H1 (cell line): ENCODE results near the gene OR11H6. TPM values are rescaled to one million over a fixed set of nuclear protein-coding genes. Genes with fewer than 3 reads are reported as not detected.

ENCODE experiments used
- CTCF ChIA-PET: fragments of 300-600 bp; sonication (Branson Sonifier 250); formaldehyde crosslinking; loops from one replicate; lab custom pipeline; 2021; ENCODE audit not compliant: partially characterized antibody; lab: Charles Lee
- POLR2A ChIA-PET: fragments of 300-600 bp; sonication (Branson Sonifier 250); formaldehyde crosslinking; loops from one replicate; lab custom pipeline; 2021; ENCODE audit warnings: inconsistent platforms; ENCODE audit not compliant: partially characterized antibody; lab: Charles Lee
- DNase-seq, 2 experiments: peaks; one replicate each; pipeline versions ENCODE4 v3.0.0 to v3.0.0-alpha.2; 2010 to 2022; ENCODE audit warnings: low spot score in 2 of 2, low read depth in 1 of 2, mixed read lengths in 1 of 2
- FAIRE-seq: peaks from 2 replicates; lab custom pipeline; 2011; peaks lifted over from hg19 to GRCh38; lab: Jason Lieb, UNC
- H2AFZ ChIP-seq: 2 replicates; pipeline ENCODE4 v1.8.1; 2012; ENCODE audit warnings: low read length, inconsistent platforms
- H2AK5ac ChIP-seq: 2 replicates; pipeline ENCODE4 v1.6.1; 2013; ENCODE audit warnings: low read depth, low read length
- H2BK120ac ChIP-seq: replicated peaks from 2 replicates; pipeline ENCODE3; 2013; ENCODE audit warnings: low read depth, low read length, inconsistent platforms
- H2BK12ac ChIP-seq: 2 replicates; pipeline ENCODE4 v1.6.1; 2013; ENCODE audit warnings: low read depth, low read length
- H2BK15ac ChIP-seq: 2 replicates; pipeline ENCODE4 v1.6.1; 2013; ENCODE audit warnings: low read length
- H2BK20ac ChIP-seq: 2 replicates; pipeline ENCODE4 v1.6.1; 2013; ENCODE audit warnings: low read length
- H2BK5ac ChIP-seq: 2 replicates; pipeline ENCODE4 v1.6.1; 2013; ENCODE audit warnings: low read depth, low read length
- H3K14ac ChIP-seq: 2 replicates; pipeline ENCODE4 v1.6.1; 2013; ENCODE audit warnings: inconsistent platforms; ENCODE audit not compliant: insufficient read length
- H3K18ac ChIP-seq: 2 replicates; pipeline ENCODE4 v1.6.1; 2013; ENCODE audit warnings: low read length; ENCODE audit errors: extremely low read depth
- H3K23ac ChIP-seq: 2 replicates; pipeline ENCODE4 v1.6.1; 2013; ENCODE audit warnings: inconsistent platforms; ENCODE audit not compliant: insufficient read length
- H3K23me2 ChIP-seq: 2 replicates; pipeline ENCODE4 v1.6.1; 2013; ENCODE audit warnings: low read depth, low read length
- H3K27ac ChIP-seq: 2 replicates; pipeline ENCODE4 v1.6.1; 2011; ENCODE audit warnings: low read depth, low read length, inconsistent platforms
- H3K27me3 ChIP-seq, 4 experiments: replicated peaks in 1 of 4; 1 replicate in 1 of 4; 2 replicates in 3 of 4; pipeline versions ENCODE4 v1.6.1 to v1.8.1; 2011 to 2013; ENCODE audit warnings: low read length in 3 of 4, mild to moderate bottlenecking in 3 of 4, inconsistent platforms in 2 of 4, mixed read lengths in 2 of 4, moderate library complexity in 1 of 4; ENCODE audit not compliant: control insufficient read depth in 3 of 4, insufficient read depth in 3 of 4; ENCODE audit errors: extremely low read depth in 1 of 4
- H3K36me3 ChIP-seq, 4 experiments: 2 replicates each; pipeline versions ENCODE4 v1.6.1 to v1.8.1; 2011 to 2013; ENCODE audit warnings: mild to moderate bottlenecking in 4 of 4, low read length in 3 of 4, moderate library complexity in 2 of 4, control low read depth in 1 of 4, inconsistent platforms in 1 of 4; ENCODE audit not compliant: insufficient read depth in 4 of 4, control insufficient read depth in 2 of 4
- H3K4ac ChIP-seq: replicated peaks from 2 replicates; pipeline ENCODE3; 2013; ENCODE audit warnings: low read length, low read depth, mixed read lengths, inconsistent platforms; ENCODE audit not compliant: insufficient read length
- H3K4me1 ChIP-seq, 4 experiments: replicated peaks in 1 of 4; 1 replicate in 1 of 4; 2 replicates in 3 of 4; pipeline versions ENCODE4 v1.6.1 to v1.8.1; 2011 to 2013; ENCODE audit warnings: low read length in 3 of 4, inconsistent platforms in 2 of 4, mixed read lengths in 1 of 4; ENCODE audit not compliant: insufficient read depth in 4 of 4, control insufficient read depth in 3 of 4
- H3K4me2 ChIP-seq, 2 experiments: 2 replicates each; pipeline versions ENCODE4 v1.6.1 to v1.8.1; 2011 to 2013; ENCODE audit warnings: low read depth in 2 of 2, low read length in 2 of 2, control low read depth in 1 of 2, inconsistent platforms in 1 of 2, mild to moderate bottlenecking in 1 of 2; ENCODE audit not compliant: insufficient read depth in 1 of 2
- H3K4me3 ChIP-seq, 4 experiments: fragments of 200-600, 300-600 bp in 1 of 4; sonication (generic), shearing (Covaris generic), sonication (Bioruptor Twin) in 1 of 4; 2 replicates each; pipeline versions ENCODE4 v1.5.1 to v1.8.1; 2011 to 2016; ENCODE audit warnings: low read length in 4 of 4, low read depth in 3 of 4, control low read depth in 2 of 4, inconsistent platforms in 2 of 4, mild to moderate bottlenecking in 2 of 4, mixed read lengths in 1 of 4, moderate library complexity in 1 of 4; ENCODE audit not compliant: insufficient read depth in 2 of 4; ENCODE audit errors: extremely low read depth in 1 of 4
- H3K56ac ChIP-seq: replicated peaks from 2 replicates; pipeline ENCODE3; 2013; ENCODE audit warnings: low read depth, mild to moderate bottlenecking, mixed read lengths, low read length, inconsistent platforms; ENCODE audit not compliant: insufficient read length
- H3K79me1 ChIP-seq: 2 replicates; pipeline ENCODE4 v1.6.1; 2013; ENCODE audit warnings: low read depth, low read length, control low read depth
- H3K79me2 ChIP-seq, 2 experiments: 2 replicates each; pipeline versions ENCODE4 v1.6.1 to v1.8.1; 2012 to 2013; ENCODE audit warnings: low read length in 2 of 2, mild to moderate bottlenecking in 2 of 2, inconsistent platforms in 1 of 2; ENCODE audit not compliant: insufficient read depth in 2 of 2, control insufficient read depth in 1 of 2
- H3K9ac ChIP-seq, 4 experiments: replicated peaks in 1 of 4; 1 replicate in 1 of 4; 2 replicates in 3 of 4; pipeline versions ENCODE4 v1.6.1 to v1.8.1; 2011 to 2013; ENCODE audit warnings: low read depth in 3 of 4, low read length in 3 of 4, control low read depth in 2 of 4, mild to moderate bottlenecking in 2 of 4, moderate library complexity in 2 of 4, inconsistent platforms in 1 of 4; ENCODE audit errors: extremely low read depth in 1 of 4
- H3K9me3 ChIP-seq, 2 experiments: 2 replicates each; pipeline versions ENCODE4 v1.6.1 to v1.8.1; 2012 to 2013; ENCODE audit warnings: mild to moderate bottlenecking in 2 of 2, moderate library complexity in 2 of 2, control low read depth in 1 of 2, inconsistent platforms in 1 of 2, low read depth in 1 of 2, low read length in 1 of 2, mixed read lengths in 1 of 2; ENCODE audit not compliant: insufficient read depth in 2 of 2
- H4K20me1 ChIP-seq, 2 experiments: replicated peaks in 1 of 2; 2 replicates each; pipeline versions ENCODE3 to v1.8.1; 2011 to 2013; ENCODE audit warnings: inconsistent platforms in 2 of 2, low read length in 2 of 2, mild to moderate bottlenecking in 1 of 2; ENCODE audit not compliant: insufficient read depth in 2 of 2, control insufficient read depth in 1 of 2
- H4K5ac ChIP-seq: 2 replicates; pipeline ENCODE4 v1.6.1; 2013; ENCODE audit warnings: low read length, low read depth, mixed read lengths, inconsistent platforms; ENCODE audit not compliant: insufficient read length
- H4K8ac ChIP-seq: 2 replicates; pipeline ENCODE4 v1.8.0; 2013; ENCODE audit warnings: mild to moderate bottlenecking, moderate library complexity, low read length, inconsistent platforms; ENCODE audit not compliant: insufficient read depth; ENCODE audit errors: extremely low read depth
- H4K91ac ChIP-seq: replicated peaks from 2 replicates; pipeline ENCODE3; 2013; ENCODE audit warnings: low read length, mixed read lengths, inconsistent platforms; ENCODE audit not compliant: insufficient read length
- CBX8 ChIP-seq: fragments of 300-800, 300-1000 bp; sonication (generic); IDR thresholded peaks from 2 replicates; pipeline ENCODE4 v1.7.1; 2016; ENCODE audit warnings: low read depth, low read length, borderline replicate concordance
- EGR1 ChIP-seq: IDR thresholded peaks from 2 replicates; pipeline ENCODE4 v1.6.1; 2011; ENCODE audit warnings: low read depth, low read length, borderline replicate concordance
- KDM1A ChIP-seq: fragments of 200-600, 300-600 bp; sonication (generic); IDR thresholded peaks from 2 replicates; pipeline ENCODE4 v1.7.1; 2016; ENCODE audit warnings: mild to moderate bottlenecking, low read length, borderline replicate concordance
- MAFK ChIP-seq: IDR thresholded peaks from 2 replicates; pipeline ENCODE4 v1.6.1; 2012; ENCODE audit warnings: low read depth, mild to moderate bottlenecking, improper control_type of control experiment, low read length
- MAX ChIP-seq: IDR thresholded peaks from 2 replicates; pipeline ENCODE4 v1.6.1; 2012; ENCODE audit warnings: inconsistent platforms
- RFX5 ChIP-seq: IDR thresholded peaks from 2 replicates; pipeline ENCODE4 v1.6.1; 2011; ENCODE audit warnings: low read depth, low read length, improper control_type of control experiment, borderline replicate concordance
- RXRA ChIP-seq: IDR thresholded peaks from 2 replicates; pipeline ENCODE4 v1.6.1; 2011; ENCODE audit warnings: low read depth, mild to moderate bottlenecking, low read length, moderate library complexity; ENCODE audit not compliant: insufficient read depth
- SIRT6 ChIP-seq: IDR thresholded peaks from one replicate; pipeline ENCODE4 v1.7.1; 2012; ENCODE audit warnings: low read length, inconsistent platforms
- SP2 ChIP-seq: IDR thresholded peaks from 2 replicates; pipeline ENCODE4 v1.6.1; 2012; ENCODE audit warnings: mild to moderate bottlenecking, low read length, inconsistent platforms
- SUZ12 ChIP-seq: fragments of 200-600 bp; sonication (generic); IDR thresholded peaks from 2 replicates; pipeline ENCODE4 v1.6.1; 2012; ENCODE audit warnings: mild to moderate bottlenecking, inconsistent platforms, low read length, moderate library complexity, mixed read lengths
- TAF1 ChIP-seq: IDR thresholded peaks from 2 replicates; pipeline ENCODE4 v1.6.1; 2011; ENCODE audit warnings: mild to moderate bottlenecking, low read depth, low read length
- TAF7 ChIP-seq: optimal IDR thresholded peaks from 2 replicates; pipeline ENCODE3; 2011; ENCODE audit warnings: low read depth, mild to moderate bottlenecking, inconsistent platforms, low read length, moderate library complexity, borderline replicate concordance
- WGBS, 2 experiments: shearing (Covaris generic) in 1 of 2; methylation state at CpG; one replicate each; pipeline versions ENCODE4 v1.1.6 to v1.1.7; 2013 to 2015; ENCODE audit warnings: low lambda C conversion rate in 2 of 2, mixed read lengths in 2 of 2, inconsistent platforms in 1 of 2, low coverage in 1 of 2, missing lambda C conversion rate in 1 of 2; ENCODE audit not compliant: insufficient replicate concordance in 2 of 2, insufficient coverage in 1 of 2, insufficient read length in 1 of 2; ENCODE audit errors: extremely low coverage in 1 of 2, missing lambda C conversion rate in 1 of 2; 5-methylcytosine and 5-hydroxymethylcytosine counted together
- polyA plus RNA-seq, 7 experiments: library from polyadenylated mRNA; depleted of rRNA in 3 of 7; stranded (reverse) in 5 of 7; unstranded in 2 of 7; fragments of >200 nt in 5 of 7; fragments of 200-250 nt in 2 of 7; gene quantifications; 1 replicate in 5 of 7; 2 replicates in 1 of 7; 4 replicates in 1 of 7; pipeline versions ENCODE4 v1.2.1 to v1.2.3, GENCODE V29; 2011 to 2013; ENCODE audit warnings: missing spikeins in 2 of 7, mixed read lengths in 2 of 7
- total RNA-seq: library from RNA; stranded (reverse); fragmentation: NEBNext Ultra II Directional; extraction: Animal tissue kit (Norgen Biotek cat#: 25700); gene quantifications from 2 replicates; pipeline ENCODE4 v1.2.1, GENCODE V29; 2021

The OR11H6 gene
- total and polyA plus RNA-seq, 2 of the 8 experiments (the other 6 are each of a cell fraction or from before 2014, with no cell fraction given): not detected

- no peak overlapping the region for H3K56ac ChIP-seq
- CTCF ChIA-PET: no interaction called here
- no peak for FAIRE-seq
Measured at GRCh38 chr14:20179880-20180279, 43.6 kb upstream of the OR11H6 start.

More at GRCh38 chr14:20179880-20180279, 43.6 kb upstream of the OR11H6 start:
- H2BK12ac ChIP-seq: no peak overlapping the region
- no peaks in the 10 kb centered on the region for H3K79me1 ChIP-seq
- H3K4ac ChIP-seq: no peak overlapping the region
- no peak overlapping the region for H3K4me3 ChIP-seq
- no peak for DNase-seq
- no peak overlapping the region for H2BK5ac ChIP-seq
- H3K4me1 ChIP-seq: no peaks in the 10 kb centered on the region
- no peak overlapping the region for H2BK120ac ChIP-seq
- no peak overlapping the region for H3K23ac ChIP-seq
- H3K23me2 ChIP-seq: peaks cover 2% of the 10 kb centered on the region; the same call in 1 of the 2 replicates
- POLR2A ChIA-PET: no interaction called here
- H3K14ac ChIP-seq: no peak overlapping the region
- H4K91ac ChIP-seq: no peak overlapping the region
- H4K20me1 ChIP-seq: no peaks in the 10 kb centered on the region
- no peak overlapping the region for H4K5ac ChIP-seq
- no peaks in the 10 kb centered on the region for H3K36me3 ChIP-seq
- H2BK20ac ChIP-seq: no peak overlapping the region
- H3K18ac ChIP-seq: no peak overlapping the region
- TF ChIP-seq MAX: no peak
- no peak for TF ChIP-seq RFX5
- TF ChIP-seq SP2: no peak
- no peak for TF ChIP-seq EGR1
- no peak for TF ChIP-seq KDM1A
- no peak for TF ChIP-seq TAF7
- no peak for TF ChIP-seq CBX8
- no peak for TF ChIP-seq SUZ12
- no peak for TF ChIP-seq TAF1
- TF ChIP-seq MAFK: no peak
- TF ChIP-seq SIRT6: no peak
- TF ChIP-seq RXRA: no peak
- TF ChIP-seq, all 59 proteins: peak for 0
- Histone ChIP-seq H2AK5ac (no peak overlapping the region), H3K9ac (no peak overlapping the region), H3K79me2 (no peaks in the 10 kb centered on the region), H3K4me2 (no peak overlapping the region), H2AFZ (no peak overlapping the region), H4K8ac (no peak overlapping the region), H2BK15ac (no peak overlapping the region), H3K9me3 (peaks cover 66 to 70% of the 10 kb centered on the region in 2 experiments), H3K27me3 (no peaks in the 10 kb centered on the region), H3K27ac (no peak overlapping the region)
- WGBS, 2 experiments: 81% methylated on average over 2 of the region's 2 CpGs; no CpG with 5 or more reads in 1 of the 2 experiments
